ENCODE data around the gene SLC22A8. TPM values are rescaled to one million over a fixed set of nuclear protein-coding genes. Genes with fewer than 3 reads are reported as not detected.
"Not testable (repeated sequence)": the region's sequence is repeated elsewhere in the genome, so short reads cannot be mapped to it uniquely, and the experiment has no call there.

The SLC22A8 gene
- total RNA-seq, 1 experiment from 2014 or later: not detected

DNA sequence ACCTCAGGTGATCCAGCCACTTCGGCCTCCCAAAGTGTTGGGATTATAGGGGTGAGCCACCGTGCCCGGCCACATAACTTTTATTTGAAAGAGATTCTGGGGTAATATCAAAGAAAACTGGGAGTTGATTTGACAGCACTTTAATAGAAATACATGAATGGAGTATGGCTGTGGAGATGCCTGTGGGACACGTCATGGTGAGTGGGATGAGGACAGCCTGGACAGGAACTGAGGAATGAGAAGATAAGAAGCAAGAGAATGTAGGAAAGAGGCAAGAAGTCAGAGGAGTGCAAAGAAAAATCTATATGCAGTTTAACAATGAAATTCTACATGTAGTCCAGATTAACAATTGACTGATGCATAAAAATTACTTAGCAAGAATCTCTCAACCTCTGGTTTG is 61.8 kb downstream of the SLC22A8 start:
- Histone ChIP-seq H3K27me3 (ENCODE audit: control insufficient read depth, insufficient read depth, low read length) (no peaks in the 10 kb centered on the region), H3K4me3 (ENCODE audit: low read depth in 2 of 2, low read length in 2 of 2) (no peak overlapping the region), H3K4me1 (ENCODE audit: control insufficient read depth, insufficient read depth, low read length) (no peaks in the 10 kb centered on the region), H3K27ac (ENCODE audit: low read length) (no peak overlapping the region), H3K9me3 (ENCODE audit: control insufficient read depth, insufficient read depth, low read depth, low read length) (no peaks in the 10 kb centered on the region), H3K36me3 (ENCODE audit: control insufficient read depth, insufficient read depth, low read length) (no peaks in the 10 kb centered on the region)
- in situ Hi-C loops (cut with HindIII; ENCODE audit: low pct_unique_long_range_greater_than_20kb, low sequenced_read_pairs): no loop called here
- BruUV-seq (replicated peaks): no TSS peak
- intact Hi-C loops (cut with micrococcal nuclease; ENCODE audit: unreplicated experiment): no loop called here
- ATAC-seq (no peak), DNase-seq (ENCODE audit: low read depth, low spot score) (no peak)
- CTCF ChIA-PET: no interaction called here
- POLR2A ChIA-PET: no interaction called here
- TF ChIP-seq, protein P1, sequence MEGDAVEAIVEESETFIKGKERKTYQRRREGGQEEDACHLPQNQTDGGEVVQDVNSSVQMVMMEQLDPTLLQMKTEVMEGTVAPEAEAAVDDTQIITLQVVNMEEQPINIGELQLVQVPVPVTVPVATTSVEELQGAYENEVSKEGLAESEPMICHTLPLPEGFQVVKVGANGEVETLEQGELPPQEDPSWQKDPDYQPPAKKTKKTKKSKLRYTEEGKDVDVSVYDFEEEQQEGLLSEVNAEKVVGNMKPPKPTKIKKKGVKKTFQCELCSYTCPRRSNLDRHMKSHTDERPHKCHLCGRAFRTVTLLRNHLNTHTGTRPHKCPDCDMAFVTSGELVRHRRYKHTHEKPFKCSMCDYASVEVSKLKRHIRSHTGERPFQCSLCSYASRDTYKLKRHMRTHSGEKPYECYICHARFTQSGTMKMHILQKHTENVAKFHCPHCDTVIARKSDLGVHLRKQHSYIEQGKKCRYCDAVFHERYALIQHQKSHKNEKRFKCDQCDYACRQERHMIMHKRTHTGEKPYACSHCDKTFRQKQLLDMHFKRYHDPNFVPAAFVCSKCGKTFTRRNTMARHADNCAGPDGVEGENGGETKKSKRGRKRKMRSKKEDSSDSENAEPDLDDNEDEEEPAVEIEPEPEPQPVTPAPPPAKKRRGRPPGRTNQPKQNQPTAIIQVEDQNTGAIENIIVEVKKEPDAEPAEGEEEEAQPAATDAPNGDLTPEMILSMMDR (IDR thresholded peaks at IDR 0.05): no peak
- TF ChIP-seq, protein P2, sequence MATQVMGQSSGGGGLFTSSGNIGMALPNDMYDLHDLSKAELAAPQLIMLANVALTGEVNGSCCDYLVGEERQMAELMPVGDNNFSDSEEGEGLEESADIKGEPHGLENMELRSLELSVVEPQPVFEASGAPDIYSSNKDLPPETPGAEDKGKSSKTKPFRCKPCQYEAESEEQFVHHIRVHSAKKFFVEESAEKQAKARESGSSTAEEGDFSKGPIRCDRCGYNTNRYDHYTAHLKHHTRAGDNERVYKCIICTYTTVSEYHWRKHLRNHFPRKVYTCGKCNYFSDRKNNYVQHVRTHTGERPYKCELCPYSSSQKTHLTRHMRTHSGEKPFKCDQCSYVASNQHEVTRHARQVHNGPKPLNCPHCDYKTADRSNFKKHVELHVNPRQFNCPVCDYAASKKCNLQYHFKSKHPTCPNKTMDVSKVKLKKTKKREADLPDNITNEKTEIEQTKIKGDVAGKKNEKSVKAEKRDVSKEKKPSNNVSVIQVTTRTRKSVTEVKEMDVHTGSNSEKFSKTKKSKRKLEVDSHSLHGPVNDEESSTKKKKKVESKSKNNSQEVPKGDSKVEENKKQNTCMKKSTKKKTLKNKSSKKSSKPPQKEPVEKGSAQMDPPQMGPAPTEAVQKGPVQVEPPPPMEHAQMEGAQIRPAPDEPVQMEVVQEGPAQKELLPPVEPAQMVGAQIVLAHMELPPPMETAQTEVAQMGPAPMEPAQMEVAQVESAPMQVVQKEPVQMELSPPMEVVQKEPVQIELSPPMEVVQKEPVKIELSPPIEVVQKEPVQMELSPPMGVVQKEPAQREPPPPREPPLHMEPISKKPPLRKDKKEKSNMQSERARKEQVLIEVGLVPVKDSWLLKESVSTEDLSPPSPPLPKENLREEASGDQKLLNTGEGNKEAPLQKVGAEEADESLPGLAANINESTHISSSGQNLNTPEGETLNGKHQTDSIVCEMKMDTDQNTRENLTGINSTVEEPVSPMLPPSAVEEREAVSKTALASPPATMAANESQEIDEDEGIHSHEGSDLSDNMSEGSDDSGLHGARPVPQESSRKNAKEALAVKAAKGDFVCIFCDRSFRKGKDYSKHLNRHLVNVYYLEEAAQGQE (IDR thresholded peaks at IDR 0.05; ENCODE audit: insufficient read depth in 1 of 2, low read depth in 2 of 2, low read length in 1 of 2): no peak
- no peak for TF ChIP-seq POLR2AphosphoS5 (IDR thresholded peaks at IDR 0.05; ENCODE audit: low read depth, low read length)
- TF ChIP-seq SIN3A (IDR thresholded peaks at IDR 0.05; ENCODE audit: borderline replicate concordance, insufficient read depth, low read depth, low read length): no peak
- TF ChIP-seq TCF7L2 (IDR thresholded peaks at IDR 0.05; ENCODE audit: low read depth, low read length): no peak

DNA sequence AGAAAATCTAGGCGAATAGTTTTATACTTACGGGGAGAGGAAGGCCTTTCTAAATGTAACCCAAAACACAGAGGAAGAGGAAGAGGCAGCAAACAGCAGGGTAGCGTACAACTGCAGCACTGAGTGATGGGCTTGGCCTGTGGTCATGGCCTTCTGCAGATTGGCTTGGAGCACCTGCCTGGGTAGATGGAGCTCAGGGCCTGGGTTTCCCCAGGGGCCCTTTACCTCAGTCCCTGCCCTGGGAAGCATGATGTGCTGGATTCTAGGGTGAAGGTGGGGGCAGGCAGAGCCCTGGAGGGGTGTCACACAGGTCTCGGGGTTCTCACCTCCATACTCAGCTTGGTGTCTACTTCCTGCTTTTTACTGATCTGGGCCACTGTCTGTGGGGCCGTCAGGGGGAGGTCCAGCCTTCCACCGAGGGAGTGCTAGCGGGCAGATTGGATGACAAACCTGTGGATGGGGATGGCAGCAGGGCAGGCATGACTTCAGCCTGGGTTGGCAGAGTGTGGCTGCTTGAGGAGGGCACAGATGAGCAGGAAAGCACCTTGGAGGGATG is 66.8 kb downstream of the SLC22A8 start:
- Histone ChIP-seq H3K9me3 (ENCODE audit: control insufficient read depth, insufficient read depth, low read depth, low read length) (no peaks in the 10 kb centered on the region), H3K4me3 (ENCODE audit: low read depth in 2 of 2, low read length in 2 of 2) (no peak overlapping the region), H3K27ac (ENCODE audit: low read length) (no peak overlapping the region), H3K4me1 (ENCODE audit: control insufficient read depth, insufficient read depth, low read length) (no peaks in the 10 kb centered on the region), H3K27me3 (ENCODE audit: control insufficient read depth, insufficient read depth, low read length) (peaks cover 3% of the 10 kb centered on the region; the same call in 1 of the 2 replicates), H3K36me3 (ENCODE audit: control insufficient read depth, insufficient read depth, low read length) (no peaks in the 10 kb centered on the region)
- in situ Hi-C loops (cut with HindIII; ENCODE audit: low pct_unique_long_range_greater_than_20kb, low sequenced_read_pairs): no loop called here
- no peak for TF ChIP-seq POLR2AphosphoS5 (IDR thresholded peaks at IDR 0.05; ENCODE audit: low read depth, low read length)
- no peak for TF ChIP-seq SIN3A (IDR thresholded peaks at IDR 0.05; ENCODE audit: borderline replicate concordance, insufficient read depth, low read depth, low read length)
- TF ChIP-seq, protein P2 (IDR thresholded peaks at IDR 0.05; ENCODE audit: insufficient read depth in 1 of 2, low read depth in 2 of 2, low read length in 1 of 2): no peak
- TF ChIP-seq TCF7L2 (IDR thresholded peaks at IDR 0.05; ENCODE audit: low read depth, low read length): no peak
- TF ChIP-seq, protein P1 (IDR thresholded peaks at IDR 0.05): no peak
- ATAC-seq (no peak), DNase-seq (ENCODE audit: low read depth, low spot score) (no peak)
- BruUV-seq (replicated peaks): no TSS peak
- intact Hi-C loops (cut with micrococcal nuclease; ENCODE audit: unreplicated experiment): no loop called here
- POLR2A ChIA-PET: no interaction called here
- CTCF ChIA-PET: no interaction called here

GRCh38 chr11:62945538-62945937 is 70.1 kb downstream of the SLC22A8 start:
- H3K9me3 ChIP-seq (ENCODE audit: control insufficient read depth, insufficient read depth, low read depth, low read length); intact Hi-C loops (cut with micrococcal nuclease; ENCODE audit: unreplicated experiment); H3K36me3 ChIP-seq (ENCODE audit: control insufficient read depth, insufficient read depth, low read length); ATAC-seq; H3K4me1 ChIP-seq (ENCODE audit: control insufficient read depth, insufficient read depth, low read length); BruUV-seq (replicated peaks); CTCF ChIA-PET; in situ Hi-C loops (cut with HindIII; ENCODE audit: low pct_unique_long_range_greater_than_20kb, low sequenced_read_pairs); H3K27me3 ChIP-seq (ENCODE audit: control insufficient read depth, insufficient read depth, low read length); DNase-seq (ENCODE audit: low read depth, low spot score); H3K4me3 ChIP-seq (ENCODE audit: low read depth in 2 of 2, low read length in 2 of 2); H3K27ac ChIP-seq (ENCODE audit: low read length); POLR2A ChIA-PET: not testable (repeated sequence)

Data from Panc1 (cell line).